ENCODE data around the gene CORO2B. TPM values are rescaled to one million over a fixed set of nuclear protein-coding genes. Genes with fewer than 3 reads are reported as not detected.

The CORO2B gene
- polyA plus RNA-seq, 1 of the 3 experiments (the other 2 are of a cell fraction), result 3.6 TPM

- Histone ChIP-seq H3K9me2 (no peaks in the 10 kb centered on the region), H3K79me2 (ENCODE audit: insufficient read depth) (peaks cover 3% of the 10 kb centered on the region; the same call in 1 of the 2 replicates), H3F3A (replicated peaks; ENCODE audit: insufficient read depth) (peaks cover 14% of the 10 kb centered on the region), H3K9me3 (no peaks in the 10 kb centered on the region), H3K27me3 (ENCODE audit: insufficient read depth) (no peaks in the 10 kb centered on the region), H3K9ac (no peak overlapping the region), H4K20me1 (ENCODE audit: insufficient read depth) (no peaks in the 10 kb centered on the region), H3K27ac (ENCODE audit: low read depth in 2 of 2, low read length in 1 of 2) (peak overlapping the region in 1 of 2 experiments; percentile 66; a peak in 2 of 4 replicates), H3K4me1 (ENCODE audit: control insufficient read depth in 1 of 2, insufficient read depth in 2 of 2, low read depth in 1 of 2, low read length in 1 of 2) (peaks cover 0 to 27% of the 10 kb centered on the region in 2 experiments; a peak in 3 of 4 replicates), H3K4me3 (ENCODE audit: low read depth in 2 of 2, low read length in 1 of 2) (no peak overlapping the region), H2AFZ (ENCODE audit: low read depth) (no peak overlapping the region), H3K36me3 (replicated peaks in 1 of 2; ENCODE audit: control insufficient read depth in 1 of 2, insufficient read depth in 2 of 2, low read length in 1 of 2) (no peaks in the 10 kb centered on the region), H3K4me2 (0 out of 2 replicates have a peak overlapping the region, but pooled peaks have one; percentile 22)
- TF ChIP-seq TCF12 (IDR thresholded peaks at IDR 0.05) (no peak), EP300 (IDR thresholded peaks at IDR 0.05; ENCODE audit: borderline replicate concordance in 1 of 2, low read depth in 1 of 2, low read length in 1 of 2) (no peak), TEAD4 (IDR thresholded peaks at IDR 0.05; ENCODE audit: borderline replicate concordance, insufficient read depth) (no peak)
- no peak for DNase-seq
- 89% methylated on average over 8 of the region's 8 CpGs for WGBS (ENCODE audit: low lambda C conversion rate)
- ChIA-PET POLR2A (no interaction called here), CTCF (interaction anchor here (0.9 to 1.8 kb wide), 3 partner anchors 31 to 89 kb away, joined by 3 to 6 read pairs (median 6); no protein-coding TSS in a partner anchor)
Measured at GRCh38 chr15:68585574-68586273, 6.9 kb downstream of the CORO2B start.

- Histone ChIP-seq H3K4me1 (ENCODE audit: control insufficient read depth in 1 of 2, insufficient read depth in 2 of 2, low read depth in 1 of 2, low read length in 1 of 2) (peaks cover 0 to 27% of the 10 kb centered on the region in 2 experiments; a peak in 3 of 4 replicates), H2AFZ (ENCODE audit: low read depth) (no peak overlapping the region)
- 43% methylated on average over 7 of the region's 8 CpGs for WGBS (ENCODE audit: low lambda C conversion rate)
Measured at GRCh38 chr15:68586274-68586961, 7.6 kb downstream of the CORO2B start.

More at GRCh38 chr15:68586274-68586961, 7.6 kb downstream of the CORO2B start:
- H3K36me3 ChIP-seq (replicated peaks in 1 of 2; ENCODE audit: control insufficient read depth in 1 of 2, insufficient read depth in 2 of 2, low read length in 1 of 2), result no peaks in the 10 kb centered on the region
- no peaks in the 10 kb centered on the region for H3K27me3 ChIP-seq (ENCODE audit: insufficient read depth)
- no peak overlapping the region for H3K9ac ChIP-seq
- DNase-seq, result no peak
- POLR2A ChIA-PET, result no interaction called here
- H3K4me2 ChIP-seq, result 0 out of 2 replicates have a peak overlapping the region, but pooled peaks have one; percentile 22
- H3K9me3 ChIP-seq, result no peaks in the 10 kb centered on the region
- CTCF ChIA-PET, result interaction anchor here (1.0 to 1.8 kb wide), 2 partner anchors 8 to 36 kb away, joined by 3 to 6 read pairs; no protein-coding TSS in a partner anchor
- TF ChIP-seq GABPA (IDR thresholded peaks at IDR 0.05; ENCODE audit: low read depth), result peak; percentile 37; the same call in 1 of the 2 replicates
- TF ChIP-seq ZBTB33 (IDR thresholded peaks at IDR 0.05; ENCODE audit: borderline replicate concordance, low read depth), result no peak
- peak; percentile 69 for TF ChIP-seq TCF12 (IDR thresholded peaks at IDR 0.05)
- TF ChIP-seq PBX3 (IDR thresholded peaks at IDR 0.05), result peak; percentile 46
- no peak for TF ChIP-seq CHD2 (IDR thresholded peaks at IDR 0.05; ENCODE audit: low read length, partially characterized antibody)
- peak in 1 of 2 experiments; percentile 54; a peak in 1 of 4 replicates for TF ChIP-seq EP300 (IDR thresholded peaks at IDR 0.05; ENCODE audit: borderline replicate concordance in 1 of 2, low read depth in 1 of 2, low read length in 1 of 2)
- peak; percentile 67 for TF ChIP-seq MAX (IDR thresholded peaks at IDR 0.05; ENCODE audit: low read depth)
- no peak for TF ChIP-seq NFIC (IDR thresholded peaks at IDR 0.05; ENCODE audit: borderline replicate concordance)
- peak; percentile 80 for TF ChIP-seq JUND (IDR thresholded peaks at IDR 0.05)
- TF ChIP-seq RXRA (IDR thresholded peaks at IDR 0.05; ENCODE audit: borderline replicate concordance, low read depth), result peak; percentile 64; the same call in 1 of the 2 replicates
- peak; percentile 91; the same call in 1 of the 2 replicates for TF ChIP-seq FOSL2 (IDR thresholded peaks at IDR 0.05; ENCODE audit: borderline replicate concordance, low read depth)
- TF ChIP-seq MEF2A (IDR thresholded peaks at IDR 0.05; ENCODE audit: borderline replicate concordance, low read depth), result no peak
- TF ChIP-seq ELF1 (IDR thresholded peaks at IDR 0.05), result peak; percentile 62
- peak; percentile 41; the same call in 1 of the 2 replicates for TF ChIP-seq POLR2AphosphoS5 (IDR thresholded peaks at IDR 0.05; ENCODE audit: low read depth, low read length)
- TF ChIP-seq NRF1 (IDR thresholded peaks at IDR 0.05; ENCODE audit: low read depth, low read length), result no peak
- no peaks in the 10 kb centered on the region for H3K9me2 ChIP-seq
- no peaks in the 10 kb centered on the region for H4K20me1 ChIP-seq (ENCODE audit: insufficient read depth)
- no peak overlapping the region for H3K4me3 ChIP-seq (ENCODE audit: low read depth in 2 of 2, low read length in 1 of 2)
- peaks cover 3% of the 10 kb centered on the region; the same call in 1 of the 2 replicates for H3K79me2 ChIP-seq (ENCODE audit: insufficient read depth)
- peak overlapping the region in 1 of 2 experiments; percentile 66; a peak in 2 of 4 replicates for H3K27ac ChIP-seq (ENCODE audit: low read depth in 2 of 2, low read length in 1 of 2)
- H3F3A ChIP-seq (replicated peaks; ENCODE audit: insufficient read depth), result peaks cover 13% of the 10 kb centered on the region
